T-helper 2 cell treated with Interferon-gamma antibody and Interleukin-4, amounts not matched to agents 100 ng/mL and 5 ng/mL, for 36 hours (primary cell): ENCODE results near the gene STAP1. TPM values are rescaled to one million over a fixed set of nuclear protein-coding genes. Genes with fewer than 3 reads are reported as not detected.

Source experiments
- intact Hi-C: fragments of 100-400 bp; cut with micrococcal nuclease; formaldehyde crosslinking; loops from one replicate; pipeline ENCODE4 v1.15.1; 2023
- total RNA-seq: library from RNA; stranded (reverse); gene quantifications from 2 replicates; pipeline ENCODE4 v1.2.3, GENCODE V29; 2022

STAP1 gene
- total RNA-seq, 1 donor from 2014 or later = 46.6 TPM

GRCh38 chr4:67554096-67554495 lies 4.4 kb upstream of the STAP1 start:
- intact Hi-C loops = no loop called here

- intact Hi-C loops = no loop called here
These were observed 3.1 kb upstream of the STAP1 start for GRCh38 chr4:67555447-67555846.

- intact Hi-C loops = no loop called here
These were observed 2.1 kb upstream of the STAP1 start for GRCh38 chr4:67556436-67556835.

GRCh38 chr4:67565284-67565683 lies 6.8 kb downstream of the STAP1 start:
- intact Hi-C loops = no loop called here

- intact Hi-C loops = no loop called here
These were observed 7.8 kb downstream of the STAP1 start for GRCh38 chr4:67566335-67566734.

GRCh38 chr4:67568820-67569219 lies 10.3 kb downstream of the STAP1 start:
- intact Hi-C loops = no loop called here

- intact Hi-C loops = loop anchor here (5.0 kb wide), 1 partner anchor 62 kb away; no protein-coding TSS in a partner anchor
These were observed 12.0 kb downstream of the STAP1 start for GRCh38 chr4:67570537-67570936.

- intact Hi-C loops = loop anchor here (5.0 kb wide), 1 partner anchor 60 kb away; no protein-coding TSS in a partner anchor
These were observed 13.4 kb downstream of the STAP1 start for GRCh38 chr4:67571975-67572374.

- intact Hi-C loops = loop anchor here (1.0 to 5.0 kb wide), 2 partner anchors 8 to 59 kb away; no protein-coding TSS in a partner anchor
These were observed 14.7 kb downstream of the STAP1 start for GRCh38 chr4:67573193-67573592.

- intact Hi-C loops = loop anchor here (1.0 kb wide), 1 partner anchor 30 kb away; the partner anchor contains the start of gene CENPC
These were observed 16.9 kb downstream of the STAP1 start for GRCh38 chr4:67575232-67576058.

GRCh38 chr4:67576059-67576466 lies 17.5 kb downstream of the STAP1 start:
- intact Hi-C loops = no loop called here

- intact Hi-C loops = no loop called here
These were observed 18.0 kb downstream of the STAP1 start for GRCh38 chr4:67576538-67576937.

- intact Hi-C loops = loop anchor here (2.0 kb wide), 1 partner anchor 36 kb away; the partner anchor contains the start of gene CENPC
These were observed 22.1 kb downstream of the STAP1 start for GRCh38 chr4:67580577-67580976.

GRCh38 chr4:67581208-67581857 lies 22.8 kb downstream of the STAP1 start:
- intact Hi-C loops = loop anchor here (1.0 to 2.0 kb wide), 4 partner anchors 8 to 119 kb away; partner anchors contain the start of genes CENPC and STAP1

- intact Hi-C loops = loop anchor here (1.0 to 2.0 kb wide), 4 partner anchors 9 to 118 kb away; partner anchors contain the start of genes CENPC and STAP1
These were observed 23.4 kb downstream of the STAP1 start for GRCh38 chr4:67581913-67582312.

- intact Hi-C loops = no loop called here
These were observed 26.0 kb downstream of the STAP1 start for GRCh38 chr4:67584496-67584895.

GRCh38 chr4:67587156-67587555 lies 28.6 kb downstream of the STAP1 start:
- intact Hi-C loops = no loop called here

- intact Hi-C loops = no loop called here
These were observed 35.2 kb downstream of the STAP1 start for GRCh38 chr4:67593741-67594175.

GRCh38 chr4:67603310-67604028 lies 44.9 kb downstream of the STAP1 start:
- intact Hi-C loops = no loop called here

- intact Hi-C loops = no loop called here
These were observed 45.5 kb downstream of the STAP1 start for GRCh38 chr4:67604029-67604381.

- intact Hi-C loops = no loop called here
These were observed 46.2 kb downstream of the STAP1 start for GRCh38 chr4:67604749-67605148.
